SK-N-DZ (cell line): ENCODE results near the gene DCST2.
"Not testable (repeated sequence)": the region's sequence is repeated elsewhere in the genome, so short reads cannot be mapped to it uniquely, and the experiment has no call there.

ENCODE experiments used
- DNase-seq: peaks from one replicate; pipeline ENCODE4 v3.0.0-alpha.2; 2015; ENCODE audit warnings: low spot score

The DCST2 gene

GRCh38 chr1:154998818-154999570 lies 34.6 kb downstream of the DCST2 start:
- peak; percentile 90 for DNase-seq

GRCh38 chr1:154998201-154998780 lies 35.3 kb downstream of the DCST2 start:
- no peak for DNase-seq

- DNase-seq = no peak
Observed at GRCh38 chr1:154996966-154997701, 36.4 kb downstream of the DCST2 start.

GRCh38 chr1:154995301-154995983 lies 38.1 kb downstream of the DCST2 start:
- peak; percentile 72 for DNase-seq

GRCh38 chr1:154994591-154994990 lies 39.0 kb downstream of the DCST2 start:
- no peak for DNase-seq

GRCh38 chr1:154994269-154994587 lies 39.4 kb downstream of the DCST2 start:
- DNase-seq = no peak

- no peak for DNase-seq
Observed at GRCh38 chr1:154993572-154994268, 39.9 kb downstream of the DCST2 start, which contains the start of gene LENEP. Gene LENEP, plus strand, starts transcription at chr1:154993586. Its CDS starts 22 bp downstream, at chr1:154993608.

GRCh38 chr1:154992721-154993571 lies 40.6 kb downstream of the DCST2 start:
- no peak for DNase-seq

GRCh38 chr1:154990276-154990675 lies 43.3 kb downstream of the DCST2 start:
- DNase-seq = no peak

GRCh38 chr1:154989195-154989860 lies 44.3 kb downstream of the DCST2 start:
- DNase-seq = no peak

- no peak for DNase-seq
Observed at GRCh38 chr1:154988058-154988954, 45.3 kb downstream of the DCST2 start.

- DNase-seq = no peak
Observed at GRCh38 chr1:154987326-154987725, 46.3 kb downstream of the DCST2 start.

- DNase-seq = not testable (repeated sequence)
Observed at GRCh38 chr1:154986736-154987135, 46.8 kb downstream of the DCST2 start.

GRCh38 chr1:154983776-154984466 lies 49.7 kb downstream of the DCST2 start:
- no peak for DNase-seq

- peak; percentile 100 for DNase-seq
Observed at GRCh38 chr1:154982897-154983648, 50.5 kb downstream of the DCST2 start, which contains the start of gene FLAD1. Gene FLAD1, plus strand, starts transcription at chr1:154983344. Its CDS starts 351 bp downstream, at chr1:154983695.

GRCh38 chr1:154982341-154982740 lies 51.2 kb downstream of the DCST2 start:
- DNase-seq = no peak

- DNase-seq = peak; percentile 86
Observed at GRCh38 chr1:154978360-154978759, 55.2 kb downstream of the DCST2 start.
